CD4-positive, alpha-beta T cell treated with Interleukin-10 for 1 hour (primary cell): Measurements from ENCODE around the gene MAGI3.
"Not testable (repeated sequence)": the region's sequence is repeated elsewhere in the genome, so short reads cannot be mapped to it uniquely, and the experiment has no call there.

ENCODE experiments used
- DNase-seq: peaks from one replicate; pipeline ENCODE4 v3.0.0-alpha.2; 2020

MAGI3 gene

GRCh38 chr1:113582084-113582483 is 191.8 kb downstream of the MAGI3 start:
- no peak for DNase-seq

GRCh38 chr1:113587475-113587874 is 197.2 kb downstream of the MAGI3 start:
- DNase-seq, result no peak

- no peak for DNase-seq
These were observed 201.9 kb downstream of the MAGI3 start for GRCh38 chr1:113592230-113592629.

DNA sequence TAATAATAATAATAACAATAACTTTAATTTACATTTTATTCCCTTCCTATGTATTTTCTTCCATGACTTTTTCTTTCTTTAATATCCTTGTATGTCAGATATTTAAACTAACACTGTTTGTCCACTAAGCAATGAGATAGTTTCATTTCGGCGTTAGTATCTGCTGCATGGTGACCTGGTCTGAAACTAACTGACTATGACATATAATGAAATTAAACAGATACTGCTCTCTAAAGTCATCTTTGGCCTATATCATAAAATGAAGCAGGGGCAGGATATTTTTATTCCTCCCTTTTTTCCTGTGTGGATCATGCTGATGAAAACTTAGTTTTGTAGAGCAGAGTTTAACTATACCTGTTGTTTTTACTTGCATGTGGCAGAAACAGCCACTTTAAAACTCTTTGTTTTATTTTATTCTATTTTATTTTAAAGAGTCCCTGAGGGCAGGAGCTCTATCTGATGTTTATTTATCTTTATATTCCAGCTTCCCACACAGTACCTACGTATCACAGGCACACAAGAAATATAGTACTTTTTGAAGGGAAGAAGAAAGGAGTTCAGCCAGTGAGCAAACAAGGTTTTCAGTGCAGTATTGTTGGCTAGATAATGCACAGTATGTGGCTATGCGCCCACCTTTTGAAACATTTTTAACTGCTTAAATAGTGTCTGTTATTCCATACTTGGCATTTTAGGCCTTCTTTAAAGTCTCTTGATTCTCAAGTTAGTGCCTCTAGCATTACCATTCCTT is 203.4 kb downstream of the MAGI3 start:
- no peak for DNase-seq

GRCh38 chr1:113604466-113604865 is 214.2 kb downstream of the MAGI3 start:
- not testable (repeated sequence) for DNase-seq

DNA sequence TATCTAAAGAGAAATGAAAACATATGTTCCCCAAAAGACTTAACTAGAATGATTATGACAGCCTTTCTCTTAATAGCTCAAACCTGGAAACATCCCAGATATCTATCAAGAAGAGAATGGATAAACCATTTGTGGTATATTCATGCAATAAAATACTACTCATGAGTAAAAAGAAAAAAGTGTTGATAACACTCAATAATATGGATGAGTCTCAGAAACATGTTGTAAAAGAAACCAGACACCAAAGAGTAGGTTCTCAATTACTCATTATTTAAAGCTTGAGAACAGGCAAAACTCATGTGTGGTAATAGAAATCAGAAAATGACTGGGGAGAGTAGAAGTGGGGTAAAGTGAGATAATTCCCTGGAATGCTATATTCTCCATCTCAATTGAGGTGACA is 214.8 kb downstream of the MAGI3 start:
- no peak for DNase-seq

- DNase-seq, result no peak
These were observed 218.1 kb downstream of the MAGI3 start for GRCh38 chr1:113608399-113608798.

DNA sequence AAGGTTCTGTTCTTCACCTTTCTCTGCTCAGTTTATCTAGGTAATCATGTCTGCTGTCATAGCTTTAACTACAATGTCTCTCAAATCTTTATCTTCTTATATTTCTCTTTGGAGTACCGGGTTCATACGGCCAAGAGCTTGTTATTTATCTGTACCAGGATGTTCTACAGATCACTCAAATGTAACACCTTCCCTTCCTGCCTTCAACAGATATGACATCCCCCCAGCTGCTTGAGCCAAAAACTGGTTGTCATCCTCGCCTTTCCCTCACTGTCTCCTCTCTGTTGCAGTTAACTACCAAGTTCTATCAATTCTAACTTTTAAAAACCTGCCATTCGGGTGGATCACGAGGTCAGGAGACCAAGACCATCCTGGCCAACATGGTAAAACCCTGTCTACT is 220.1 kb downstream of the MAGI3 start:
- no peak for DNase-seq

GRCh38 chr1:113615425-113615824 is 225.1 kb downstream of the MAGI3 start:
- DNase-seq, result no peak

- no peak for DNase-seq
These were observed 225.8 kb downstream of the MAGI3 start for GRCh38 chr1:113616156-113616555.

DNA sequence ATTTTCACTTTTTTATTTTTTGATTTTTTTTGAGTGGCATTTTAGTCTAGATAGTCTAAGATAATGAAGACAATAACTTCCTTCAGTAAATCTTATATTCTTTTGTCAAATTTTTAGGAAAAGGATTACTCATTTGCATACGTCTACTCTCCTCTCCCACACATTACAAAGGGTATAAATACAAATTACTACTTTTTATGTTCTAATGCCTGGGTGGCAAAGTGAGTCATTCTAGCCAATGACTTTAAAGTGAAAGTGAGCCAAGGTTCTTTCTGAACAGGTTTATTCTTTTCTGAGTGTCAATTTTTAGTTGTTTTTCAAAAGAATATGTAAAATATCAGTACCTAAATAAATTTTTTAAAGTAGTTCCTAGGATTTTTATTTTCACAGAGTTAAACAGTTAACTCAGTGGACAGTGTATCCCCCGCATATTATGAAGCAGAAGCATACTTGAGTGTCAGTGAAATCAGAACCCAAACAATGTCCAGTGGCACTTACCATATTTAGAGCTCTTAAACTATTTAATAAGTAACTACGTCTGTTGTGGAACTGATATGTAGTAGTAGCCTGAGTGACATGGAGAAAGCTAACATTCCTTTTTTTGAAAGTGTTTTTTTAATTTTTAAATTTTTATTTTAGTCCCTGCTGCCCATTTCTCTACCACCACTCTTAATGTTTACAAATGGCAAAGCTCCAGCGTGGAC is 227.3 kb downstream of the MAGI3 start:
- no peak for DNase-seq

- no peak for DNase-seq
These were observed 238.7 kb downstream of the MAGI3 start for GRCh38 chr1:113628997-113629396.

- DNase-seq, result no peak
These were observed 240.3 kb downstream of the MAGI3 start for GRCh38 chr1:113630340-113631327.

DNA sequence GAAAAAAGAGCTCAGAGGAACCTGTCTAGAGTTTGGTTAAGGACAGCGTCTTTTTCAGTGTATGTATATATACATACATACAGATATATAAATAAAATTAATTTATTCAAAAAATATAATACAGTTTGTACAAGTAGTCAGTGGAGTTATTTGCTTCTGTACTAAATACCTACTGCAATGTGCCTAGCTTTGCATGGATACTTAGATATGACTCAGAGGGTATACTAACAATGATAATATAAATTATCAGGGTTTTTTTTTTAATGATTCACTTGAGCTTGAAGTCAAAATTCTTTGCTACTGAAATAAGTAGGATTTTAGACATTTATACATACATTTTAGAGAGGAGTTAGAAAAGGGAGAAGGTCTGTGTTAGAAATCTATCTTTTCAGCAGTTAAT is 251.1 kb downstream of the MAGI3 start:
- DNase-seq, result no peak

GRCh38 chr1:113647164-113647563 is 256.8 kb downstream of the MAGI3 start:
- DNase-seq, result no peak

- DNase-seq, result no peak
These were observed 258.2 kb downstream of the MAGI3 start for GRCh38 chr1:113648478-113648877.

DNA sequence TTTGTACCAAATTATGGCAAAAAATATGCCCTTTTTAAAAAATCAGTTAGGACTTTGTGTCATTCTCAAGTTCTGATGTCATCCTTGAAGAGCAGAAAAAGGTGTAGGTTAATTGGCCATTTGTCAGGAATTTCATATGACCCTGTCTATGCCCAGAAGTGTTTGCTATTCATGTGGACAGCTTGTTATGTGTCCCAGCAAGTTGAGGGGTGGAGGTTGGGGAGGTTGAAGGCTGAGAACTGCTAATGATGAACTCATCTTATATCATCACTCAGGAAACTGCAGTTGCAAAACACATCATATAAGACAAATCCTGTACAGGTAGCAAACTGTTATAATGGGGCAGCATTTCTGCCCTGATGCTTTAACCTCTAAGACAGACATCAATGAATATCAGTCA is 262.5 kb downstream of the MAGI3 start:
- DNase-seq, result no peak

- DNase-seq, result no peak
These were observed 263.4 kb downstream of the MAGI3 start for GRCh38 chr1:113653741-113654140.

DNA sequence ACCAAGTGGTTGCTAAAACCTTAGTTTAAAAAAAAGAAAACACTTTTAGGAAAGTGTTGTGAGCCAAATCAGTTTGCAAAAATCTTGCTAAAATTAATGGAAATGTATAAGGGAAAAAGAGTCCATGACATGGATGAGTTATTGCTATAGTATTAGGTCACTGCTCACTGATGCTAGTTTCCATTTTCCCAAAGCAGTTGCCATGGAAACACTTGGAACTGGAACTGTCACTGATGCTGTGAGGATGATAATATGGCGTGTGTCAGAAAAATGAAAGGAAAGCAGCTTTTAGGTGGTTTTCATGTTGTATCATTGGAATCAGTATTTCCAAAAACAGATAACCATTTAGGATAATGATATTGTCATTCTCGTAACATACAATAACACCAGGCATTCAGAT is 264.6 kb downstream of the MAGI3 start:
- DNase-seq, result no peak

GRCh38 chr1:113657126-113657525 is 266.8 kb downstream of the MAGI3 start:
- DNase-seq, result no peak

- DNase-seq, result no peak
These were observed 267.3 kb downstream of the MAGI3 start for GRCh38 chr1:113657556-113658063.

GRCh38 chr1:113659035-113659434 is 268.7 kb downstream of the MAGI3 start:
- DNase-seq, result no peak

DNA sequence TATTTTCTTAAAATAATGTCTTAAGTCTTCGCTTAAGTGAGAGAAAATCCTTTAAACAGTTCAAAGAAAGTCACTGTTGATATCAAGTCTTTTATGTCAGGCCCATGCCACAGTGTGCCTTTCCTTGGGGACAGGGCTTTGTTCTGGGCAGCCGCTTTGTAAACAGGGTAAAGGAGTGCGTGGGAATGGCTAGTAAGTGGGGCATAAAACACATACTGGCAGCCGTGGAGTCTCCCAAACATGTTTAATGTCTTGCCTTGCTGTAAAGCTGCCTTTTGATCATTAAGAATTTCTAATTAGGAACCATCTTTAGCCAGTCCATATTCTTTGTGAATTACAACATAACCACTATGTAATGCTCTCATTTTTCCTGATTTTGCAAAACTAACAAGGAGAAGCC is 269.2 kb downstream of the MAGI3 start:
- DNase-seq, result no peak
